ENCODE measurements around the gene SHPK.
"Not testable (repeated sequence)": the region's sequence is repeated elsewhere in the genome, so short reads cannot be mapped to it uniquely, and the experiment has no call there.

The SHPK gene

DNA sequence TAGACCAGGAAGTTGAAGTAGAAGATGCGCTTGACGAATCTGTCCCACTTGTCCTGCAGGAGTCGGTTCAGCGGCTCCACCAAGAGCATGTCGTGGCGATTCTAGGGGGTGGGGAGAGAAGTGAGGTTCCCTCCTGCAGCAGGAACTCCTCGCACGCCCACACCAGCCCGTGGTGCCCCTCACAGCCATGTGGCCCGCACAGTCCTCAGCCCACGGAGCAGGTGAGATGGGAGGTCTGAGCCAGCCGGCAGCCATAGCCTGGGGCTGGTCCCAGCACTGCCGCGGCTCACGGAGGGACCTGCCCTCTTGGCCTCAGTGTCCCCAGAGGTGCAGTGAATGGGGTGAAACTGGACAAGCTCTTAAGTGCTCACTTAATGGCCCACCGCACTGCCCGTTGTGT, 50.2 kb downstream of the SHPK start:
- no peak for DNase-seq

DNA sequence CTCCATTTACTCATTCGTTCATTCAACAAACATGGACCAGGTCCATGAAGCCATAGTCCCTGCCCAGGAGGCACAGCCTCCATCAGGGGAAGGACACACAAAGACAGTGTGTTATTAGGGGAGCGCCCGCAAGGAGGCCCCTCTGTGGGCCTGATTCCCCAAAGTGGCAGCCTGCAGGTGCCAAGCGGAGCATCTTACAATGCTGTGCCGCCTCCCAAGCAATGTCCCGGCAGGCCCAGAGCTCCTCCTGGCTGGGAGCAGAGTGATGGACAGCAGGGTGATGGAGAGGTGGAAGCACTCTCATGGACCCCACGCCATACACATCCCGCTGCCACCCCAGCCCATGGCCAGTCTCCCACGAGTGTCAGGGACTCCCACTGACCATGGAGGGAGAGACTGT, 52.6 kb downstream of the SHPK start:
- DNase-seq = no peak

DNA sequence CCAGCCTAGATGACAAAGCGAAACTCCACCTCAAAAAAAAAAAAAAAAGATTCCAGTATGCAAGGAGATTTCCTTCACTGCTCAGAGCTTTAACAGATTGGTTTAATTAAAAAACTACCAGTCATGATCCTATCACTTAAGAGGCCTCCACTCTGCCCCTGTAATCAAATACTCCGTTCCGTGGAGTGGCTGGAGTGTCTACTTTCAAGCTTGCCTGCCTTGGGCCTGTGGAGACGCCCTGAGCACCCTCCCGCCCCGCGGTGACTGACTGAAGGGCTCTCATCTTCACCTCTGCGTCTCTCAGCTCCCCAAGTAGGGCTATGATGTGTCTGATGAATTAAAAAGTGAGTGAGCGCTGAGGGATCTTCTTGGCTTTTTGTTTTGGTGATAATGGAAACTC, 53.1 kb downstream of the SHPK start:
- peak; percentile 47 for DNase-seq

DNA sequence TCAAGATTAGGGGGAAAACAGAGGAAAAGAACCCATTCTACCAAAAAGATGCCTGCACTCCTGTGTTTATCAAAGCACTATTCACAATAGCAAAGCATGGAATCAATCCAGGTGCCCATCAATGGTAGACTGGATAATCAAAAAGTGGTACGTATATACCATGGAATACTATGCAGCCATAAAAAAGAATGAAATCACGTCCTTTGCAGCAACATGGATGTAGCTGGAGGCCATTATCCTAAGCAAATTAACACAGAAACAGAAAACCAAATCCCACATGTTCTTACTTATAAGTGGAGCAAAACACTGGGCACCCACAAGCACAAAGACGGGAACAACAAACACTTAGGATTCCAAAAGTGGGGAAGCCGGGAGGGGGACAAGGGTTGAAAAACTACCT, 57.4 kb downstream of the SHPK start:
- not testable (repeated sequence) for DNase-seq

DNA sequence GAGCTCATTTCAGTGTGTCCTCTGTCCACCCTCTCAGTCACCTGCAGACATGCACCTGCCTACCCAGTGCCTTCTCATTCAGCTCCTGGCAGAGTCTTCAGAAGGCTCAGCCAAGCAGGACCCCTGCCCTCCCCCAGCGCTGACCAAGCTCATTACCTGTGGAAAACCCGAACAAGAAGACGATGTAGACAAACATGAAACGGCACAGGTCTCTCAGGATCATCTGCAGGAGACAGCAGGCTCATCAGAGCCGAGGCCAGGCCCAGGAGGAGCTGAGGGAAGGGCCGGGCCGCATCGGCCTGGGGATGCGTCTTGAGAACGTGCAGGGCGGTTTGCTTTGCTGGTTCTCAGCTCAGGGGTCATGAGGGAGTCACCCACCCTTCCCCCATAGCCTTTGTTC, 59.1 kb downstream of the SHPK start:
- DNase-seq = no peak

DNA sequence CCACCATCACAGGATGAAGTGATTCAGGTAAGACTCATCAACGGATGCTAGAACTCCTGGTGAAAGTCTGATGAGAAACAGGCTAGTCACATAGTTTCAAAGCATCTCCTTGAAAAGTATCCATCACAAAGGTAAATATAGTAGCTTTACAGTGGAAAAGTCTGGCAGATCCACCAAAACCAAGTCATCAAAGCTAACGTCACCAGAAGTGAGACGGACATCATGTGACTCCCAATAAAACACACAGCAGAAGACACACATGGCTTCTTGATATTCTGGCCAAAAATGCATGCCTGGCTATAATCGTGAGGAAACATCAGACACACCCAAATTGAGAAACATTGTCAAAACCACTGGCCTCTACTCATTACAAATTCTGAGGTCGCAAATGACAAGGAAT, 60.5 kb downstream of the SHPK start:
- DNase-seq = peak; percentile 32

DNA sequence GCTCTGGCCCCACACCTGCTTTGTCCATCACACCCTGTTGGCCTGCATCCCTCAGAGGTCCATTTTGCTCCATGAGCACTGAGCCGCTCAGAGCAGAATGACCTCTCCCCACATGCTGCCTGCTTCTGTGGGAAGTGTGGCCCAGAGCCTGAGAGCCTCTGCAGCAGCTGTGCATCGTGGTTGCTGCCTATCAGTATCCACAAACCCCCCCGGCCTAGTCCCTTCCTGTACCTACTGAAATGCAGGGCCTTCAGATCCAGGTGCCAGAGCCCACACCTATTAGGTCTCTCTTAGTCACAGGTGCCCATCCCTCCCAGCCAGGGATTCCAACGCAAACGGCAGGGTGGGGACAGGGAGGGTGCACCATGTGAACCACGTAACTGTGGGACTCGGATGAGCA, 61.8 kb downstream of the SHPK start:
- DNase-seq = no peak

DNA sequence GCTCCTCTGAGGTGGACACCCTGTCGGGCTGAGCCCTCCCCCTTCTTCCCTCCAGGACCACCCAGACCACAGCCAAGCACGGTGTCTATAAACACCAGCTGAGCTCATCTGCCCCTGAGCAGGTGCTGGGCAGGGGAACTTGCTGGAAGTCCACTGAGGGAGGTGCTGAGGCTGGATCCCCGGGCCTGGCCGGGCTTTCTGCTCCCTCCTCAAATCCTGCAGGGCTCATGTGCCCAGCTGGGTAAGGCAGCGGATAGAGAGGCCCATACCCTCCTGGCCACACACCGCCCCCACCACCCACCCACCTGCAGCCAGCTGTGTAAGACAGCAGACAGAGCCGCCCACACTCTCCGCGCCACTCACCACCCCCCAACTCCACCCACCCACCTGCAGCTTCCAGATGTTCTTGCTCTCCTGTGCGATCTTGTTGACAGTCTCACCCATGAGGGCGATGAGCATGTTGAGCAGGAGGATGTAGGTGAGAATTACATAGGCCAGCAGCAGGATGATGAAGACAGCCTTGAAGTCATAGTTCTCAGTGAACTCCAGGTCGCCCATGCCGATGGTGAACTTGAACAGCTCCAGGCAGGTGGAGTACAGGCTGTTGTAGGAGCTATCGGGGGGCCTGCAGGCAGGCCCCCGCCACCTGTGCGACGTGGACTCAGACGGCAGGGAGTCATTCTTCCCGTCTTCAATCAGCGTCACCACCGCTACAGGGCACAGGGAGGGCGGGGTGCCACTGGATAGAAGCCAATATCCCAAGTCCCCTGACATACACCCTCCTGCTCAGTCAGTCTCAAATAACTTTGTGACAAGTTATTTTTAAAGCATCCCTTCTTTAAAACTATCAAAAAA, 62.6 kb downstream of the SHPK start:
- no peak for DNase-seq

DNA sequence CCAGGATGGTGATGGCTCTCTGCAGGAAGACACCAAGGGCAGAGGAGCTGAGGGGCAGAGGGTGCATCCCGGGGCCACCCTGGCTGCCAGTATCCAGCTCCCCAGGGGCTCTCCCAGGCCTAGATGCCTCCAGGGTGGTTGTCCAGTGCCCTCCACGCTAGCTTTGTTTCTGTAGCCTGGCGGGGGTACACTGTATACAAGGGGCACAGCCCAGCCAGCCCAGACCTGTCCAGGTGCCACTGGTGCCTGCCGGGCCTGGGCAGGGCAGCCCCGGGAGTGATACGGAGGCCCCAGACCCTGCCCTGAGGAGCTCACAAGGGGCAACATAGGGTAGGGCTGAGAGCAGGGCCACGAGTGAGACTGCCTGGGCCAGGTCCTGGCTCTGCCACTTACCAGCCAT, 63.8 kb downstream of the SHPK start:
- no peak for DNase-seq

DNA sequence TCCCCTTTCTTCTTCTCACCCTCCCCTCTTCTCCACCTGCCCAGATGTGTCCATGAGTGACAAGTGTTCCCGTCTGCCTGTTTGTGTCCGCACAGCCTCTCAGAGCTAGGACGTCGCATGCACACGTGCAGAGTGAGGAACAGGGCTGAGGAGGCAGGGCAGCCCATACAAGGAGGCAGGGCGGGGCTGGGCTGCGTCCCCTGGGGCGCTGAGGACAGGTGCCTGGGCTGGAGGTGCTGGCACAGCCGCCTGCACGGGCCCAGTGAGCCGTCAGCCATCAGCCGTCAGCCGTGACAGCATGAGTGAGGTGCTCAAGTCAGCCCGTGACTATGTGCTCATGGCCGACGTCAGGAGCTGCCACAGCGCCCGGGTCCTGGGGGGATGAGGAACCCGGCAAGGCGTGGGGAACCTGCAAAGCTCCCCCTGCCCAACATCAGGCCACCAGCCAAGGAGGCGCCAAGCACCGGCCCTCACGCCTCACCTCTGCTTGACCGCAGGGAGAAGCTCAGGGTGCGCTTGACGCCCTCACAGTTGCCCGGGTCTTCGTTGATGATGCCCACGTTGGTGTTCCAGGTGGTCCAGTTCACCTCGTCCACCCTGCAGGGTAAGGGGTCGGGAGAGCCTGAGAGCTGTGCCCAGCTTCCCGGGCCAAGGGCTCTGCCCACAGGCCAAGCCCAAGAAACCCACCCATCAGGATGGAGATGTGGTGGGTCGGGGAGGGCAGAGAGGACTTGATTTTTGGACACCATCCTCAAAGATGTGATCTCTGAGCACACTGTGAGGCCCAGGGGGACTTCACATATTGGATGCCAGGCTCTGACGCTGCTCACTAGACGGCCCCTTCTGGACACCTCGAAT, 64.8 kb downstream of the SHPK start:
- DNase-seq = no peak

DNA sequence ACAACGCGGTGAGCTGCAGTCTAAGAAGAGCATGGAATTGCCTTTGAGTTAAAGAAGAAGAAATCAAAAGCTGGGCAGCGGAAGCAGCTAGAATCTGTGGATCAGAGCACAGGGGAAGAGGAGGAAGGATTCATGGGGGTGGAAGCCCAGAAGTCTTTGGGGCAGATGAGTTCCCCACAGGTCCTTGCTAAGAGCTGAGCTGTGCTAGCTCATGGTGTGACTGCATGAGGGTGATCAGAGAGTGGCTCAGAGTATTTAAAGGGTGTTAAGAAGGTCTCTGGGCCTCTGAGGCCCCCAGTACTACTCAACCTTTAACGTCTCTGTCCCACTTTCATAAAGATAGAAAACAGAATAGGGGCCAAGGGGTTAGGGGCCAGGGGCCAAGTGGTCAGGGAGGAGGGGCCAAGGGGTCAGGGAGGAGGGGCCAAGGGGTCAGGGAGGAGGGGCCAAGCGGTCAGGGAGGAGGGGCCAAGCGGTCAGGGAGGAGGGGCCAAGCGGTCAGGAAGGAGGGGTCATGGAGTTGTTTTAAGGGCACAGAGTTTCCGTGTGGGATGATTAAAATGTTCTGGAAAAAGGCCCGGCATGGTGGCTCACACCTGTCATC, 66.4 kb downstream of the SHPK start:
- no peak for DNase-seq

DNA sequence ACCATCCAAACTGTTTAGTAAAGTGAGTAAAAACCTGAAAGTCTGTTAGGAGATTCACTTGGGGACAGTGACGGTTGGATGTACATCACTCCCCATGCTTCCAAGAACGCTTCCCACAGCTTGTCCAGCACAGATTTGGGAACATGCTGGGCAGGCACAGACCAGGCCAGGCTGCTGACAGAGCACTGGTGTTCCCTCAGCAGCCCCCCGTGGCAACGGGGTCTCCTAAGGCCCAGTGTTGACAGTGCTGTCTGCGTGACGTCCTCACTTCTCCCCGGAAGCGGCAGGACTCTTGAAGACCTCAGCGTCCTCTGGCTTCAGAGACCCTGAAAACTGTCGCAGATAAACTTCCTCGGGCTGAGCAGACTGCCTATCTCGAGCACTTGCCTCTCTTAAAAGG, 69.5 kb downstream of the SHPK start:
- no peak for DNase-seq

DNA sequence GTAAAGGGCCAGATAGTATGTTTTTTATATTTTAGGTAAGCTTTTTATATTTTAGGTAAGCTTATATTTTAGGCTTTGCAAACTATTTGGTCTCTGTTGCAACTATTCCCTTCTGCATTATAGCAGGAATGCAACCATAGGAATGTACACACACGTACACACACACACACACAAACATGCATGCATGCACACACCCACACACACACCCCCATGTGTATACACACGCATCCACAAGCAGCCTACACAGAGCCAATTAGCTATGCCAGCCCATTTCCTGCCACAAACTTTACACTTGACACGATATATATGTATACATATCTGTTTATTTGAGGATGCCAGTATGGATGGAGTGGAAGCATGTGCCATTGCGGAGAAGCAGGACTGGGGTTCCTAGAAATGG, 70.9 kb downstream of the SHPK start:
- no peak for DNase-seq

DNA sequence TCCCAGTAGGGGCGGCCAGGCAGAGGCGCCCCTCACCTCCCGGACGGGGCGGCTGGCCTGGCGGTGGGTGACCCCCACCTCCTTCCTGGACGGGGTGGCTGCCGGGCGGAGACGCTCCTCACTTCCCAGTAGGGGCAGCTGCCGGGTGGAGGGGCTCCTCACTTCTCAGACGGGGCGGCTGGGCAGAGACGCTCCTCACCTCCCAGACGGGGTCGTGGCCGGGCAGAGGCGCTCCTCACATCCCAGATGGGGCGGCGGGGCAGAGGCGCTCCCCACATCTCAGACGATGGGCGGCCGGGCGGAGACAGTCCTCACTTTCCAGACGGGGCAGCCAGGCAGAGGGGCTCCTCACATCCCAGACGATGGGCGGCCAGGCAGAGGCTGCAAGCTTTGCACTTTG, 71.8 kb downstream of the SHPK start:
- not testable (repeated sequence) for DNase-seq

DNA sequence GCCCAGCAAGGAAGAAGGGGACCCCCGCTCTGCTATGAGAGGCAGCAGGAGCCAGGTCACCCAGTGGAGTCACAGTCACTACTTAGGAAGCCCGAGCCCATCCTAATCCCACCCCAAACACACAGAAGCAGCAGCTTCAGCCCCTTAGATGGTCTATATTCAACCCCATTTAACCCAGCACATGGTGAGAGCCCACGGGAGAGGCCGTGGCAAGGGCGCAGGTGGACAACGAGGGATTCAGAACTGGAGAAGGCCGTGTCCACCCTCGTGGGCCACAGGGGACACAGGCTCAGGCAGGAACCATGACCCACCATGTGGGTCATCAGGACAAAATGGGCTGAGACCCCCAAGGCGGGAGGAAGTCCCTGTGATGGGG, 76.8 kb downstream of the SHPK start:
- DNase-seq = no peak

DNA sequence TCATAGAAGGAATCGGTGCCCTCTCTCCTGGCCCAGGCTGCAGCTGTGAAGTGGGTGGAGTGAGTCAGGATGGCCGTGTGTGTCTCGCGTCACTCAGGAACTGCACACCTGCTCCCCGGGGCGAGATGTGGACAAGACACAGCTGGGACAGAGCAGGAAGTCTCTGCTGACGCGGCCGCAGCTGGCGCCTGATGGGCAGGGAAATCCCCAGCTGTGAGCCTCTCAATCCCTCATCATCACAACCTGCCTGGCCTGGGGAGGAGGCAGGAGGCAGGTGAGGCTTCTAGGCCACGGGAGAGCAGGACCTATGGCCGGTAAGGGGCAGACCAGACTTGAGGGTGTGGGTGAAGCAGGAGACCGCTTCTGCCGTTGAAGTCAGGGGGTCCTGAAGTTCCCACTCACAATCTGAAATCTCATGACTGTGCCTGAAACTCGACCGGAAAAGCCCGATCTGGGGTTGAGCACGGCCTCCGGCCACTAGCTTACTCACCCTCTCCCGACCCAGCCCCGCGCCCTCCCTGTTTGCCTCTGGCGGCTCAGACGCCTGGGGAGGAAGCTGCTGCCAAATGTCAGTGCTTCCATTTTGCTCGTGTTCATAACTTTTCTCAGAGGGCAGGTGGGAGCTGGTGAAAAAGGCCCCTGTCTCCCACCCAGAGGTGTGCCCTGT, 77.3 kb downstream of the SHPK start:
- no peak for DNase-seq
